ENCODE results near the gene TOGARAM1.

- no peak for TF ChIP-seq EZH2 (IDR thresholded peaks at IDR 0.05; ENCODE audit: insufficient read depth, poor library complexity, severe bottlenecking)
- no peak for TF ChIP-seq EZH2phosphoT487 (IDR thresholded peaks at IDR 0.05; ENCODE audit: insufficient read depth, low read depth)
Observed at GRCh38 chr14:45095143-45095542, 133.2 kb downstream of the TOGARAM1 start.

Data from GM23248 (cell line).